CD4-positive, alpha-beta T cell treated with Interleukin-6 for 4 hours (primary cell): Measurements from ENCODE around the gene UCP3.

ENCODE experiments used
- DNase-seq: peaks from one replicate; pipeline ENCODE4 v3.0.0-alpha.2; 2020; ENCODE audit warnings: mixed read lengths

UCP3 gene, protein sequence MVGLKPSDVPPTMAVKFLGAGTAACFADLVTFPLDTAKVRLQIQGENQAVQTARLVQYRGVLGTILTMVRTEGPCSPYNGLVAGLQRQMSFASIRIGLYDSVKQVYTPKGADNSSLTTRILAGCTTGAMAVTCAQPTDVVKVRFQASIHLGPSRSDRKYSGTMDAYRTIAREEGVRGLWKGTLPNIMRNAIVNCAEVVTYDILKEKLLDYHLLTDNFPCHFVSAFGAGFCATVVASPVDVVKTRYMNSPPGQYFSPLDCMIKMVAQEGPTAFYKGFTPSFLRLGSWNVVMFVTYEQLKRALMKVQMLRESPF

DNA sequence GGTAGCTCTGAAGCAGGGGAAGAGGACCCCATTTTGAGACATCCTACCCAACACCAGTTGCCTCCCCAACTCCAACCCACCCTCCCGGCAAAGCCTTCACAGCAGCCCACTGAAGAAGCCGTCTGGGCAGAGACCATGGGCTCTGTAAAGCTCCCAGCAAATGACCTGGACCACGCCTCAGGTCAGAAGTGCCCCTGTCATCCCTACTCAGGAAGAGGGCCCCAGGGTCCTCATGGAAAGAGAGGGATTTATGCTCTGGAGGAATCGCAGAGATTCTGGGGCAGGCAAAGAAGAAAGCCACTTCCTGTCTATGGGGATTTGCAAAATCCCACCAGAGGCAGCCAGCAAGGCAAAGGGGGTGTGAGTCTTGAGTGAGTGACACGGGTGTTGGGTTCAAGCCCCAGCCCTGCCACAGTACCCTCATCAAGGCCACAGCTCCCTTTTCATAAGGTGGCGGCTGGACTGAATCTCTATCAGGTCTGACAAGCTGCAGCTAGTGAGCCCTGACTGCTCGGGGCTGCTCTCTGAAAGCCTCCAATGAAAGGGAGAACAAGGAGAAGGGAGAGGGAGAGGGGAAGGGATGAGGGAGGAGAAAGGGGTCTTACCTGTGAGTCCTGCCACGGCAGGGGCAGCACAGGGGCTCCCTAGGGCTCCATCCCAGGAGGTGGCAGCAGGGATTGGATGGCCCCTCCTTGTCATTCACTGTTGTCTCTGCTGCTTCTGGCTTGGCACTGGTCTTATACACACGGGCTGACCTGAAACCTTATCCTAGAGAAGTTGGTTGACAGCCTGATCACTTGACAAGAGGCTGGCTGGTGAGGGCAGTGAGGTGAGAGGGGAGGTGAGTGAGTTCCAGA lies at the start of gene UCP3:
Gene UCP3, minus strand, starts transcription at position 713 of the 857 bp plus-strand sequence. CDS start 2,043 bp downstream, outside the sequence.
- DNase-seq, result peak; percentile 36

DNA sequence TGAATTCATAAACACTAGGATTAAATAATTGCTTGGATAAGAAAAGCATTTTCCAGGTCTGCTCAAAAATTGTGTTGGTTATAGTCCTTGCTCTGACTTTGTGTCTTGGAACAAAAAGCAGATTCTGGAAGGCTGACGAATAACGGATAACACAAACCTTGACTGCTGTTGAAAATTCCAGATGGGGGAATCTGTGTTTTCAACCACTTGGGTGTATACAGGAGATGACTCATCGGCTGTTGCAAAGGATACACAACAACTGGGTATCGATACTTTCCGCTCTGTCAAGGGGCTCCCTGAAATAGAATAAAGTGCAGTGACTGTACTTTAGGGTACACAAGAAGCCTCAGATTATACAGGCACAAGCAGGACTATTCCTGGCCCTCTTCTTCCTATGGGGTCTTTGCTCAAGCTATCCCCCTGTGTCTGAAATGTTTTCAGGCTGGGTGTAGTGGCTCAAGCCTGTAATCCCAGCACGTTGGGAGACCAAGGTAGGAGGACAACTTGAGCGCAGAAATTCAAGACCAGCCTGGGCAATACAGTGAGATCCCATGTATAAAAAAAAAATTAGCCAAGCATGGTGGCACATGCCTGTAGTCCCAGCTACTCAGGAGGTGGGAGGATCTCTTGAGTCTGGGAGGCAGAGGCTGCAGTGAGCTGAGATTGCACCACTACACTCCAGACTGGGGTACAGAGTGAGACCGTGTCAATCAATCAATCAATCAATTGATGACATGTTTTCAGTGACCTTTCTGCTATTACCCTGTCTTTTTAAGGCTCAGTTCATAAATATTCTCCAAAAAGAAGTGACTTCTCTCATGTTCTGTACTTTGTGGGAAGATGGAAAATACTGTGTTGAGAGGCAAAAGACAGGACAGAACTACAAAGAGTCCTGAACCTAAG lies 48.6 kb upstream of the UCP3 start:
- no peak for DNase-seq

DNA sequence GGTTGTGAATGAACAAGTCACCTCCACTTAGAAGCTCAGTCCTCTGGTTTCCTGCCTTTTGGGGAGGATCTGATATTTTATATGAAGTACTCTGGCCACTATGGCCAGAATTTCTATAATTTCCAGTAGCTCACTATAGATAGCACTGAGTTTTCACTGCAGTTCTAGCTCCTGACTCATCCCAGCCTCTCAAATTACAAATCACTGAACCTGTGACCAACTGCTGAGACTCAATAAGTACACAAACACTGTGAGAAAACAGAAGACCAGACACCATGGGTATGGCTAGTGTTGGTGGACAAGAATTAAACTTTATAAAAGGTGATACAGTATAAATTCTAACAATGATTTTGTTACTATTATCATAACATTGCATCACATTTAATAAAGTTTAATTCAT lies 47.1 kb upstream of the UCP3 start:
- no peak for DNase-seq

DNA sequence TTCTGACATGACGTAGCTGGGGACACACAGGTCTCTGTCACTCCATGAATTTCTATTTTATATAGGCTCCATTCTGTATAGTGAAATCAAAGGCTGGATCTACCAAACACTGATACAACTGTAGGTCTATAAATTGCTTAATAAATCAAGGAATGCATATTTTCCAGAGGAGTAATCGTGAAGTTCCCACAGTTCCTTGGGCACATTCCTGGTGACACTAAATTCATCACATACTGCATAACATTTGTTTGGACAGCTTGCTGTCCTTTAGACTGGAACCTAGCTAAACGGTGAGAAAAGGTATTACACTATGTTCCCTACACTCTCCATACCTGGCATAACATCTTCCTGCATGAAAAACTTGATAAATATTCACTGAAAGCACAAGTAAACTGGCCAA lies 41.6 kb upstream of the UCP3 start:
- DNase-seq, result no peak

DNA sequence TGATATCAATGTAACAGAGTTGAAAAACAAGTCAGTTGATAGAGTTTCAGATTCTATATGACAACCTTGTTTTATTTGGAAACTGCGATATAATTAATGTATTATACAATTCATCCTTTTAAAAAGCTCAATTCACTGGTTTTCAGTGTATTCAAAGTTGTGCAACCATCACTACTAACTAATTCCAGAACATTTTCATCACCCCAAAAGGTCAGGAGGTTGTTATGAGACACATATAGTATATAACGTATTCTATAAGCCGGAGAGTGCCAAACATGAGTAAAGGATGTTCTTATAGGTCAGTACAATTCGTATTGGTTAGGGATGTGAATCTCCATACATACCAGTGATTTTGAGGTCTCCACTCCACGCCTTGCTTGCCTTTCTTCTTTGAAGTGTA lies 40.1 kb upstream of the UCP3 start:
- DNase-seq, result no peak

DNA sequence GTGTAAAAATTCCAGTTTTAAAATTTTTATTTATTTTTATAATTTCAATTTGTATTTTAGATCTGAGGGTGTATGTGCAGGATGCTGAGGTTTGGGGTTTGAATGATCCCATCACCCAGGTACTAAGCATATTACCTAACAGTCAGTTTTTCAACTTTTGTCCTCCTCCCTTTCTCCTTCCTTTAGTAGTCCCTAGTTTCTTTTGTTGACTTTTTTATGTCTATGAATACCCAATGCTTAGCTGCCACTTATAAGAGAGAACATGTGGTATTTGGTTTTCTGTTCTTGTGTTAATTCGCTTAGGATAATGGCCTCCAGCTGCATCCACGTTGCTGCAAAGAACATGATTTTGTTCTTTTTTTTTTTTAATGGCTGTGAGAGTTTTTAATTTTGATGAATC lies 35.7 kb upstream of the UCP3 start:
- no peak for DNase-seq

DNA sequence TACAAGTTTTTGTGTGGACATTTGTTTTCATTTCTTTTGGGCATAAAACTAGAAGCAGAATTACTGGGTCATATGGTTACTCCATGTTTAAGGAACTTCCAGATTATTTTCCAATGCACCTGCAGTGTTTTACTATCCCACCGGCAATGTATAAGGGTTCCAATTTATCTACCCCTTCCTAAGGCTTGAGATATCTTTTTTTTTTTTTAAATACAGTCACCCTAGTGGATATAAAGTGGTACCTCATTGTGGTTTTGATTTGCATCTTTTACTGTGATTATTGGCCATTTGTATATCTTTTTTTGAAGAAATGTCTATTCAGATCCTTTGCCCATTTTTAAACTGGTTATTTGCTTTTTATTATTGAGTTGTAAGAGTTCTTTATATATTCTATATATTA lies 34.6 kb upstream of the UCP3 start:
- no peak for DNase-seq

DNA sequence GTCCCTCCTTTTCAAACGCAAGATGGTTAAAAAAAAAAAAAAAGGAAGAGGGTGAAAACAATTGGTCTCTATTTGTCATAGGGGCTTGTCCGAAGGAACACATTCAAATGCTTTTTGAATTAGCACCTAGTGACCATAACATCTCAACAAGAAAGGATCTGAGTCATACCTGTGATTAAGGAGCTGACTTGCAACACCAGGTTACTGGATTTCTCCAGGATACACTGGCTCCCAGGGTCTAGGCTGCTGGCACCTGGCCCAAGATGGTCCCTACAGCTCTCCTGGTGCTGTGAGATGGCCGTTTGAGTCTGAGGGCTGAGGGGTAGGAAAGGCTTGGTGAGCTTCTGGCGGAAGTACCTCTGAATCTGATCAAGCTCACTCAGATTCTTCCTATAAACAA lies 28.4 kb upstream of the UCP3 start:
- DNase-seq, result no peak

DNA sequence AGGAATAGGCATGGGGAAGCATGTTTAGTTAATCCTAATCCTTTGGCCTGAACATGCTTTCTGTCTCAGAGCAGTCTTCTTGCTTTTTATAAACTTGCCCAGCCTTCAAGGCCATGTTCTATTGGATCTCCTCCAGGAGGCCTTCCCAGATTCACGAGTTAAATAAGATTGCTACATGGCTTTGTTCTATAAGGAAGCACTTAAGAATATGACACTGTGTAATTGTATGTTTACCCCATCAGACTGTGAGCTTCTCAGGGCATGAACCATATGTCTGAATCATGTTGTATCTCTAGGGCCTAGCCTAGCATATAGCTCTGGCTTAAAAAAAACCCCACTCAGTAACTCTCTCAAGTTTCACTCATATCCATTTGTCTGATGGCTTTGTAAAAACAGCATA lies 26.4 kb upstream of the UCP3 start:
- no peak for DNase-seq

DNA sequence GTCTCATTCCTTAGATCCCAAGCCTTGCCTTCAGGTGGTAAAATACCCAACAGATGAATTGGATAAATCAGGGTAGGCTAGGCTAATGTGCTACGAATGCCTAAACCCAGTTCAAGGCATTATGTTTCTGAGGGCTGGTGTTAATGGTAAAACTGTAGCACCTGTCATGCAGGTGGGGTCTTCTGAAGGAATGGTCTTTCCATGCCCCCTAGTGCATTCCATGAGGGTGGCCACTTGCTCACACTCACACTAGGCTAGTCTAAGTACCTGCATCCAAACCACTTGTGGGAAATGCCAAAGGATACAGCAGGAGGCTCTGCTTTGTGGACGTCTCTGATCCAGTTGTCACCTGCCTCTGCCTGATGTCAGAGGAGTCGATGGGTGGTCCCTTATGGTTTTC lies 24.2 kb upstream of the UCP3 start:
- peak; percentile 41 for DNase-seq

DNA sequence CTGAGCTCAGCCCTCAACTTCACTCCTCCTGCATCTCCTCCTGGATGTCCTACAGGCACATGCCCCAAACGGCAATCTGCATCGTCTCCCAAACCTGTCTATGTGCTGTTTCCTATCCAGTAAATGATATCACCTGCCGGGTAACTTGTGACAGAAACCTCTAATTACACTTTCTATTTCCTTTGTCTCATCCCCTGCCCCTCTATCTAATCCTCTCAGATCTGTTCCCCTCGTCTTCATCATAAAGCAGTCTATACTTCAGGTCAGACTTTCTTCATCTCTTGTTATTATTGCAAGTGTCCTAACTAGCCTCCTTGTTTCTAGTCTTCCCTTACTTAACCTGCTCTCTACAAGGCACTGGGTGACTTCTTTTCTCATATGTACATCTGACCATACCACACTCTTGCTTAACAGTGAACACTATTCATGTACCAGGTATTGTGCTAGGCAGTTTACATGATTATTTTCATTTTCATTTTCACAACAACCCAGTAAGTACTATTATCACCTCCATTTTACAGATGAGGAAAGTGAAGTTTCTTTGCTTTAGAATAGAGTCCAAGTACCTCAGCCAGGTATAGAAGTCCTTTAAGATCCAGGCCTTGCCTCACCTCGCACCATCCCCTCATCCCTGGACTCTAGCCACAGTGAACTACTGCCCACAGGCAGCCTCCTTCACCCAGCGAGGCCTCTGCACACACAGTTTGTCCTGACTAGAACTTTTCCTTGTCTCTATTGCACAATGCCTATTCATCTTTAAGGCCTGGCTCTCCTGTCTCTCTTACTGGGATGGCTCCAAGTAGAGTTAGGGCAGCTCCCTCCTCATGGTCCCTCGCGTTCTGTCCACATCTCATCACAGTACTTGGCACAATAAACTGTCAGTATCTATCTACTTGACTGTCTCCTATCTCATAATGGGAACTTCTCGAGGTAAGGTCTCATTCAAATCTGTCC lies 22.1 kb upstream of the UCP3 start:
- no peak for DNase-seq

DNA sequence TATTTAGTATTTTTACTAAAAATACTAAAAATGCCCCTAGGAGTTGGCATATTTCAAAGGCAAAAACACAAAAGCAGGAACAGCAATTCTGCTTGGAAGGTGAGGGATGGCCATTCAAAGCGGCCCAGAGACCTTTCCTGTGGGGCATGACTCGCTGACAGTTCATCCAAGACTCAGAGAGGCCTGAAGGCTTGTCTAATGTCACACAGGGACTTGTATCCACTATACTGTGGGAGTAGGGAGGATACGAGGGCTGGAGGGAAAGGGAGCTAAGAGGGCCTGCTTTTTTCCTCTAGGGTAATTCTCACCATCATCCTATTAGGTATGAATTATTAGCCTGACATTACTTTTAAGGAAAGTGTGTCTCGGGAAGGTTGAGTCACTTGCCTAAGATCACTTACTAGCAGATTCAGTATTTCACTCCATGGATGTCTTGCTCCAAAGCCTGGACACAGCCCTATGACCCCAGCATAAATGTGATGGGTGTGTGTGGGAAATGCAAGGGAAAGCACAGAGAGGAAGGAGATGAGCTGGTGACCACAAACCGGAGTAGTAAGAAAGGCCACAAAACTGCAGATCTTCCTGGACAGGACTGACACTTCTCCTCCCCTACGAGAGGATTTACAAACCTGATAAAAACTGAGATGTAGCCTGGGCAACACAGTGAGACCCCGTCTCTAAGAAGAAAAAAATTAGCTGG lies 16.7 kb upstream of the UCP3 start:
- no peak for DNase-seq

DNA sequence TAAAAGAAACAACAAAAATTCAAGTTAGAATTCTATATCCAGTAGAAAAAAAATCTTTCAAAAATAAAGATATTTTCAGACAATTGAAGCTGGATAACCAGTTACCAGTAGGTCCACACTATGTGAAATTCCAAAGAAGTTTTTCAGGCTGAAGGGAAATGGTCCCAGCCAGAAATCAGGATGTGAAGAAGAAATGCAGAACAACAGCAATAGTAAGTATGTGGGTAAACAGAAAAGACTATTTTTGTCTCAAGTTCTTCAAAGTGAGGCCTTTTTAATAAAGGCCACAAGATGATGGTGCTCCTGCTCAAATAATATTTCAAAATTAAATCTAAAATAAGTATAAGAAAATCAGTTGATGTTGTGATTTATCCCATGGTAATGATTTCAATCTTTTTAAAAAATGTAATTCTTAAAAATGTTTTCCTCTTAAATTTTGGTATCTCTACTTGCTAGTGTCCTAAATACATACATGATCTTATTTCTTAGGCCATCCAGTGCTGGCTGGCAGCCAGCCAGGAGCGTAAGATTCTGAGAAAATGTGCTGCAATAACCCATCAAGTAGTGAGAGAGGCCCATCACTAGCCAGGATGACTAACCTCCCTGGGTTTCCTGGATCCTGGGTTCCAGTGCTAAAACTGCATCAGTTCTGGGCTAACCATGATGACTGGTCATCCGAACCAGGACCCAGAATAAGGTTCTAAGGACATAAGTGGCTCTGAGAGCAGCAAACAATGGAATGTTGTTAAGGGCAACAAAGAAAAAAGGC lies 15.6 kb upstream of the UCP3 start:
- DNase-seq, result peak; percentile 28

DNA sequence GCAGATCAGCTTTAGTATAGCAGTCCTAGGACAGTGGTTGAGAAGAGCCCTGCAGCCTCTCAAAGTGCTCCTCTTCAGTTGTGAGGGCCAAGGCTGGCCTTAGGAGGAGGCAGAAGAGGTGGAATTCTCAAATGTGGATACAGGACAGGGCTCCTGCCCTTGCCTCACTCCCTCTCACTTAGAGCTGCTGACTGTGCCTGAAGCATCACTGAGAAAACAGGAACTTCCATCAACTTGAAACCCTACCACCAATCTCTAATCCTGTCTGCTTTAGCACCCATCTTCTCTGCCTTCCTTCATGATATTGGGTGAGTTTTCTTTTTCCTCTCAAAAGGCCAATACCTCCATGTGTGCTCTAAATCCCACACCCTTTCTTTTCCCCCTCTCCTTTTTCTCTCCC lies 14.4 kb upstream of the UCP3 start:
- DNase-seq, result no peak

DNA sequence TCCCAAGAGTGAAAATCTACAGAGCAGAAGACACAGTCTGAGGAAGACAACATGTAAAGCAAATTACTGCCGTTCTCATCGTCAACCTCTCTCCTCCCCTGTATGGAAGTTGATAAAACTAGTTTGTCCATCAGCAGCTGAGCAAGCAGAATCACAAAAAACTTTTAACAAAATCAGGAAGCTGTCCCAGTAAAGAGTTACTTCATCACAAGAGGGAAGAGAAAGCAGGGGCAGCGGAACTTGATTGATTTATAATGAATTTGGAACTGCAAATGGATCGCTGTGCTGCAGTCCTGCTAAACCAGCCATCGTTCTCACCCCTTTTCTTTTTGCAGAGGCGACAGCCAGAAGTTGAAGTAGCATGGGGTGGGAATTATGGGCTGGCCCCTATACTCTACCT lies 13.7 kb upstream of the UCP3 start:
- no peak for DNase-seq

DNA sequence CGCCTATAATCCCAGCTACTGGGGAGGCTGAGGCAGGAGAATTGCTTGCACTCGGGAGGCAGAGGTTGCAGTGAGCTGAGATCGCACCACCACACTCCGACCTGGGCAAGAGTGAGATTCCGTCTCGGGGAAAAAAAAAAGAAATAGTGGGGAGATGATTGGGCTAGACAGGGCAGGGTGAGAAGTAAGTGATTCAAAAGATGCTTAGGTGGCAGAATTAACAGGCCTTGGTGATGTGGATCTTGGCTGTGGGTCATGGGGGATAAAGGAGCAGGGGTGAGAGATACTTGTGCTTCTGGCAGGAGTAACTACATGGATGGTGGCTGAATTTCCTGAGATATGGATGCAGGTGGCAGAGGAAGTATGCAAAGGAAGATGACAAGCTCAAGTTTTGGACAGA lies 13.1 kb upstream of the UCP3 start:
- DNase-seq, result no peak

DNA sequence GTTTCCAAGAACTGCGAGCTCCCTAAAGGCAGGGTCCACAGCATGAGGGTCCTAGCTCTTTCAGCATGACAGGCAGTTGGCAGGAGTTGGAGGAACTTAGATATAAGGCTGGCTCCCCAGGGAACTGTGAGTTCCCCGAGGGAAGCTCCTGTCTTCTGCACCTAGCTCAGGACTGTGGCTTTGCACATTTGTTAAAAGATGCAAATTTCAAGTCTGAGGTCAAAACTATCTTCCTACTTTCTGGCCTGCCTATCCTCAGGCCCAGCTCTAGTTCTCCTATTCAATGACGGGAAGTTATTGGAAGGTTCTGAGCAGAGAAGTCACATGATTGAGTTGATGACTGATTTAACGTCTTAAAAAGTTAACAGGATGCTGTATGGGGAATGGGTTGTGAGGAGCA lies 11.7 kb upstream of the UCP3 start:
- DNase-seq, result no peak

DNA sequence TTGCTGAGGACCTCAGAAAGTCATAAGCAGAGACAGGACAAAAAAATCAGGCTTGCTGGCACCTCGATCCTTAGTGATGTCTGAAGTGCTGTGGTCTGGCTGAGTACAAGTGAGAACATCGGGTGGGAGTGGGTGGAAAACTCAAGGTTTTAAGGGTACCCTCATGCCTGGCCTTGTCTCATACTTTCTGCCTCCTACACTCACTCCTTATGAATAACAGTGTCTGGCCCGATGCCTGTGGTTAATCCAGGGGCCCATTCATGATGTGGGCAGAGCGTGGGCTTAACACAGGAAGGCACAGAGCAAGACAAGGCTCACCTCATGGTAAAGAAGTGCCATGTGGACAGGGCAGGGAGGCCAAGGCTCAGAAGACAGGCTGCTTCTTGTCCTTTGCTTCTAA lies 11.0 kb upstream of the UCP3 start:
- peak; percentile 34 for DNase-seq

DNA sequence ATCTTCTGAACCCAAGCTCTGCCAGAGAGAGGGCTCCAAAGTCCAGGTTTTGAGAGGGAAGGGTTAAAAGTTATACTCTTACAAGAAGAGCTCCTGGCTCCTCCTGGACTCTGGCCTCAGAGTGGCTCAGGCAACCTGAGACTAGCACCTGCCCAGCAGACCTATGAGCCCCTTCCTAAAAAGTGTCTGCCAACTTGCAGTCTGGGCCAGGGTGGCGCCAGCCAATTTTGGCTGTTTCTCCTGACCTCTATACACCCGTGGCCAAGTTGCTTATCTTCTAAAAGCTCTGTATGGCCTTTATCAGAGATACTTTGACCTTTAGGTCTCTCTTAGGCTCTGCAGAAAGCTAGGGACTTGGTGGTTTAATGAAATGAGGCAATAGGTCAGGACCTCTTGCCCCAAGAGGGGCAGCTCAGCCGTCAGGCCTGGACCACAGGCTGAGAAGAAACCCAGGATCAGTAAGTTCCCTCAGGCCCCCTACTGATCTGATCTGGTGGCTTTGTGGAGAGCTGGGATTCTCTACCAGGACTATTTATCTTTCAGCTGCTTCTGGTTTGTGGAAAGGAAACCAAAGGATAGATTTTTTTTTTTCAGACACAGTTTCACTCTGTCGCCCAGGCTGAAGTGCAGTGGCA lies 10.3 kb upstream of the UCP3 start:
- no peak for DNase-seq

DNA sequence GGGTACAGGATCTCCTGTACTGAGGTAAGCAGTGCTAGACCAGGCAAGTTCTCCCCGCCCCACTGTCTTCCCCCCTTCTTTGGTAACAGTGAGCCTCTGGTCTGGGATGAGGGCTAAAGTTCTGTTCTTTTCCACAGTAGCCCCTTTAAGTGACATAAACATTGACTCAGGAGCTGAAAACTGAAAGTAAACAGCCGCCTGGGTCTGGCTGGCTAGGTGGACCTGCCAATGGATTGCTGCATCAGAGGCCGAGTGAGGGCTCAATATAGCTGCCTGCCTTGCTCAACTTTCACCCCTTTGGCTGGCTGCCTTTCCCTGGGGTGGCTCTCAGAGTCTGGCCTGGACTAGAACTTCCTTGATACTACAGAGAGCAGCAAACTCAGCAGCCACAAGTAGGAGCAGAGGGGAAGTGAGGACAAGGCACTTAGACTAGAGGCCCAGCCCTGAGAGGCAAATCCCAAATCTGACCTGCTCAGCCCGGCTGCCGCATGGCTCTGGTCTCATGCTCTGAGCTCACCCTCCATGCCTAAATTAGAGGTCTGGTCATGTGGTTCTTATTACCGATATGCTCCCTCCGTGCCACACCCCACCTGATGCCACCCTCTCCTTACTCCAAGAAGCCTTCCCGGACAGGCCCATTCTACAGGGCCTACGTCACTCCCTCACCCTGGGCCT lies 9.6 kb upstream of the UCP3 start:
- no peak for DNase-seq
